A549 (cell line): ENCODE data around the gene RDH5. TPM values are rescaled to one million over a fixed set of nuclear protein-coding genes. Genes with fewer than 3 reads are reported as not detected.

ENCODE experiments used
- ATAC-seq, 2 experiments: fragments of 200-7000 bp in 1 of 2; fragments of >200 bp in 1 of 2; cut with Nextera tagmentation in 1 of 2; cut with Tn5 transposase in 1 of 2; 3 replicates each; pipeline versions ENCODE4 v1.8.0 to v1.9.1; 2018 to 2020; ENCODE audit warnings: mild to moderate bottlenecking in 1 of 2, moderate library complexity in 1 of 2
- CTCF ChIA-PET: fragments of 300-600 bp; sonication (Branson Sonifier 250); formaldehyde crosslinking; extraction: SDS; loops from one replicate; lab custom pipeline; 2021; ENCODE audit warnings: antibody characterized with exemption, inconsistent platforms; lab: Yijun Ruan, JAX
- POLR2A ChIA-PET: fragments of 350-600 bp; formaldehyde crosslinking; extraction: SDS; loops from one replicate; lab custom pipeline; 2021; ENCODE audit warnings: antibody characterized with exemption, inconsistent platforms; lab: Yijun Ruan, JAX
- DNase-seq, 2 experiments: peaks; one replicate each; pipeline versions ENCODE4 v3.0.0 to v3.0.0-alpha.2; 2011 to 2016; ENCODE audit warnings: low read depth in 1 of 2, low spot score in 1 of 2
- FAIRE-seq: peaks from 2 replicates; lab custom pipeline; 2011; peaks lifted over from hg19 to GRCh38; lab: Jason Lieb, UNC
- H3K27ac ChIP-seq, 2 experiments: fragments of >200 bp; sonication (Bioruptor Twin); formaldehyde crosslinking; 3 replicates each; pipeline ENCODE4 v1.5.1; 2016 to 2017
- H3K4me1 ChIP-seq: fragments of >200 bp; sonication (Bioruptor Twin); formaldehyde crosslinking; 3 replicates; pipeline ENCODE4 v1.6.1; 2016
- H3K4me2 ChIP-seq: fragments of >200 bp; sonication (Bioruptor Twin); formaldehyde crosslinking; 3 replicates; pipeline ENCODE4 v1.6.1; 2016
- H3K4me3 ChIP-seq: fragments of >200 bp; sonication (Bioruptor Twin); formaldehyde crosslinking; 3 replicates; pipeline ENCODE4 v1.5.1; 2016
- H3K9me3 ChIP-seq: fragments of >200 bp; sonication (Bioruptor Twin); formaldehyde crosslinking; 3 replicates; pipeline ENCODE4 v1.6.1; 2016
- CBX2 ChIP-seq: fragments of 200-600 bp; sonication (generic); IDR thresholded peaks from 2 replicates; pipeline ENCODE4 v1.6.1; 2016; ENCODE audit warnings: low read depth, mild to moderate bottlenecking, borderline replicate concordance
- CEBPB ChIP-seq, 2 experiments: fragments of >200 bp in 1 of 2; sonication (Bioruptor Twin) in 1 of 2; formaldehyde crosslinking in 1 of 2; IDR thresholded peaks; 2 replicates each; pipeline ENCODE4 v1.6.1; 2012 to 2016
- ESRRA ChIP-seq: fragments of 150-350 bp; IDR thresholded peaks from 2 replicates; pipeline ENCODE4 v1.6.1; 2014; ENCODE audit warnings: mild to moderate bottlenecking, low read length, borderline replicate concordance
- FOSL2 ChIP-seq, 2 experiments: fragments of 450-650 bp in 1 of 2; fragments of >200 bp in 1 of 2; sonication (Bioruptor Twin) in 1 of 2; formaldehyde crosslinking; IDR thresholded peaks; 2 replicates each; pipeline versions ENCODE4 v1.5.0 to v1.6.1; 2016 to 2020; ENCODE audit warnings: mild to moderate bottlenecking in 1 of 2, moderate library complexity in 1 of 2
- FOXS1 ChIP-seq: fragments of 250-450 bp; sonication (Bioruptor Pico); IDR thresholded peaks from 2 replicates; pipeline ENCODE4 v1.5.0; 2020; ENCODE audit warnings: mild to moderate bottlenecking, moderate library complexity
- GATA3 ChIP-seq: IDR thresholded peaks from 2 replicates; pipeline ENCODE4 v1.6.1; 2012; ENCODE audit warnings: borderline replicate concordance
- HOXA7 ChIP-seq: fragments of 250-450 bp; sonication (Bioruptor Pico); IDR thresholded peaks from 2 replicates; pipeline ENCODE4 v1.5.0; 2020; ENCODE audit warnings: mild to moderate bottlenecking, moderate library complexity
- HOXB13 ChIP-seq: fragments of 250-450 bp; sonication (Bioruptor Pico); IDR thresholded peaks from 2 replicates; pipeline ENCODE4 v1.5.0; 2020; ENCODE audit warnings: low read depth, mild to moderate bottlenecking, moderate library complexity
- KDM1A ChIP-seq: fragments of 200-600 bp; sonication (generic); IDR thresholded peaks from 2 replicates; pipeline ENCODE4 v1.6.1; 2016; ENCODE audit warnings: low read depth, mild to moderate bottlenecking
- KDM5A ChIP-seq: fragments of 200-600 bp; sonication (generic); IDR thresholded peaks from 2 replicates; pipeline ENCODE4 v1.6.1; 2016; ENCODE audit warnings: antibody characterized with exemption, mild to moderate bottlenecking
- NR3C1 ChIP-seq: fragments of >200 bp; sonication (Bioruptor Twin); formaldehyde crosslinking; IDR thresholded peaks from 3 replicates; pipeline ENCODE4 v1.6.1; 2017
- PHF8 ChIP-seq: fragments of 200-600 bp; sonication (generic); IDR thresholded peaks from 2 replicates; pipeline ENCODE4 v1.6.1; 2016; ENCODE audit warnings: low read depth, mild to moderate bottlenecking, antibody characterized with exemption, moderate library complexity, borderline replicate concordance
- POLR2AphosphoS2 ChIP-seq: conservative IDR thresholded peaks from 2 replicates; pipeline ENCODE4 v1.6.1; 2012; ENCODE audit warnings: low read length, improper control_type of control experiment, inconsistent platforms
- RARB ChIP-seq: fragments of 250-450 bp; sonication (Bioruptor Pico); IDR thresholded peaks from 2 replicates; pipeline ENCODE4 v1.8.0; 2021; ENCODE audit warnings: mild to moderate bottlenecking, moderate library complexity
- RFX5 ChIP-seq: fragments of 450-650 bp; IDR thresholded peaks from 2 replicates; pipeline ENCODE4 v1.7.1; 2014; ENCODE audit warnings: antibody characterized with exemption, mild to moderate bottlenecking, moderate library complexity
- RNF2 ChIP-seq: fragments of 200-600 bp; sonication (generic); IDR thresholded peaks from 2 replicates; pipeline ENCODE4 v1.6.1; 2016; ENCODE audit warnings: low read depth, mild to moderate bottlenecking, antibody characterized with exemption, moderate library complexity, borderline replicate concordance
- TP53 ChIP-seq: fragments of 250-450 bp; sonication (Bioruptor Pico); IDR thresholded peaks from 2 replicates; pipeline ENCODE4 v1.5.0; 2021; ENCODE audit warnings: mild to moderate bottlenecking, moderate library complexity
- WGBS: methylation state at CpG from one replicate; pipeline ENCODE4 v1.1.6; 2017; ENCODE audit errors: missing lambda C conversion rate; 5-methylcytosine and 5-hydroxymethylcytosine counted together
- polyA plus RNA-seq, 4 experiments: library from polyadenylated mRNA; depleted of rRNA in 3 of 4; stranded (reverse); fragments of >200 nt; fragmentation: RNase III in 1 of 4; extraction: RNeasy Plus Mini Kit Qiagen cat#74134 plus additional on column Dnase treatment in 1 of 4; gene quantifications; 2 replicates in 3 of 4; 3 replicates in 1 of 4; pipeline ENCODE4 v1.2.3, GENCODE V29; 2011 to 2017
- TF ChIP-seq, protein P1 (sequence below): fragments of >200 bp; sonication (Bioruptor Twin); formaldehyde crosslinking; IDR thresholded peaks from 3 replicates; pipeline ENCODE4 v1.5.1; 2016
- TF ChIP-seq, protein P2 (sequence below): IDR thresholded peaks from 2 replicates; pipeline ENCODE4 v1.6.1; 2012; ENCODE audit warnings: low read depth, borderline replicate concordance
- TF ChIP-seq, protein P3 (sequence below): IDR thresholded peaks from 2 replicates; pipeline ENCODE4 v1.6.1; 2012
- TF ChIP-seq, protein P4 (sequence below): fragments of 150-350 bp; IDR thresholded peaks from 2 replicates; pipeline ENCODE4 v1.6.1; 2014; ENCODE audit warnings: low read depth, mild to moderate bottlenecking, low read length

Gene RDH5
- polyA plus RNA-seq, 2 of the 4 experiments (the other 2 are of a cell fraction) = 4.1 to 9.1 TPM

DNA sequence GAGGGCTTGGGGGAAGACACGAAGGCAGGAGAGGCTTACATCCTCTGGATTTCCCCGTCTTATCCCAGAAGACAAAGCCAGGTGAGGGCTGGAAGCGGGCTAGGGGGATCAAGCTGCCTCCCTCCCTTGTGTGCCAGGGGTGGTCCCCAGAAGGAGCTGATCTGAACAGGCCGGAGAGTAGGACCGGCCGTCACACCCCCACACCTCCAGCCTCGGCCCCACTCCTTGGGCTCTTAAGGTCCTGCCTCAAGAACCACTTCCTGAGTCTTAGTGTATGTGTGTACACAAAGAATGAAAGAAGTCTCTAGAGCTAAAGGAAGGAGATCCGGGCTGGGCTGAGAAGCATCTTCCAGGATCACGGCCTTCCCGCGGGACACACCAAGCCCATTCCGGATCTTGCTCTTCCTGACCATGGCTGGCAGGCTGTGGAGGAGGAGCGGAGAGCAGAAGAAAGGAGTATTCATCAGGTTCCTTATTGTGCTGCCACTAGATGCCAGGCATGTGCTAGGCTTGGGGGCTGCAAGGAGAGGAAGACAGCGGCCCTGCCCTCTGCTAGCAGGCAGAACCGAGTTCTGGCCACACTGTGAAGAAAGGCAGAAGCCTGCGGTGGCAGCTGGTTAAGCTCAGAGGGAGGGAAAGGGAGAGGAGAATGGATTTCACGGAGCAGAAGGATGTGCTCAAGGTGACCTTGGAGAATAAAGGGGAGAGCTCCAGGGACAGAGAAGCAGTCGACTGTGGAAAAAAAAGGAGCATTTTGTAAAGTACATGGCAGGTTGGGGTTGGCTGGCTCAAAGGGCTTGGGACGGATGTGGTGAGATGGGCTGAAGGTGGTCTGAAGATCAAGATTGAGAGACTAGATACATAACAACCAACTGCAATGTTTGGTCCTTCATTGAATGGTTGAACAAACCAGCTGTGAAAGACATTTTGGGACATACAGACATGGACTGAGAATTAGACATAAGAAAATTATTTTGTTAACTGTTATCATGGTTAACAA is 9.9 kb downstream of the RDH5 start:
- Histone ChIP-seq H3K27ac (peak overlapping the region; percentile 97), H3K4me1 (peaks cover 25% of the 10 kb centered on the region), H3K4me2 (peak overlapping the region; percentile 98), H3K9me3 (no peaks in the 10 kb centered on the region), H3K4me3 (peak overlapping the region; percentile 76)
- DNase-seq (peak in 1 of 2 experiments; percentile 48), FAIRE-seq (no peak), ATAC-seq (peak; percentile 5 to 35; a peak in 4 of 6 replicates)
- TF ChIP-seq KDM1A (no peak), POLR2AphosphoS2 (0 out of 2 replicates have a peak, but pooled peaks have one; percentile 48)
- TF ChIP-seq, protein P1, sequence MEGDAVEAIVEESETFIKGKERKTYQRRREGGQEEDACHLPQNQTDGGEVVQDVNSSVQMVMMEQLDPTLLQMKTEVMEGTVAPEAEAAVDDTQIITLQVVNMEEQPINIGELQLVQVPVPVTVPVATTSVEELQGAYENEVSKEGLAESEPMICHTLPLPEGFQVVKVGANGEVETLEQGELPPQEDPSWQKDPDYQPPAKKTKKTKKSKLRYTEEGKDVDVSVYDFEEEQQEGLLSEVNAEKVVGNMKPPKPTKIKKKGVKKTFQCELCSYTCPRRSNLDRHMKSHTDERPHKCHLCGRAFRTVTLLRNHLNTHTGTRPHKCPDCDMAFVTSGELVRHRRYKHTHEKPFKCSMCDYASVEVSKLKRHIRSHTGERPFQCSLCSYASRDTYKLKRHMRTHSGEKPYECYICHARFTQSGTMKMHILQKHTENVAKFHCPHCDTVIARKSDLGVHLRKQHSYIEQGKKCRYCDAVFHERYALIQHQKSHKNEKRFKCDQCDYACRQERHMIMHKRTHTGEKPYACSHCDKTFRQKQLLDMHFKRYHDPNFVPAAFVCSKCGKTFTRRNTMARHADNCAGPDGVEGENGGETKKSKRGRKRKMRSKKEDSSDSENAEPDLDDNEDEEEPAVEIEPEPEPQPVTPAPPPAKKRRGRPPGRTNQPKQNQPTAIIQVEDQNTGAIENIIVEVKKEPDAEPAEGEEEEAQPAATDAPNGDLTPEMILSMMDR = 0 out of 3 replicates have a peak, but pooled peaks have one; percentile 6
- CTCF ChIA-PET = interaction anchor here (1.0 to 3.9 kb wide), 7 partner anchors 8 to 67 kb away, joined by 3 to 58 read pairs (median 4); partner anchors contain the start of genes GDF11 and RDH5
- WGBS = 40% methylated on average over 17 of the region's 19 CpGs
- POLR2A ChIA-PET = interaction anchor here (1.0 to 2.4 kb wide), 8 partner anchors 8 to 244 kb away, joined by 3 to 18 read pairs (median 7); partner anchors contain the start of genes BLOC1S1, DNAJC14, ORMDL2 and PYM1

DNA sequence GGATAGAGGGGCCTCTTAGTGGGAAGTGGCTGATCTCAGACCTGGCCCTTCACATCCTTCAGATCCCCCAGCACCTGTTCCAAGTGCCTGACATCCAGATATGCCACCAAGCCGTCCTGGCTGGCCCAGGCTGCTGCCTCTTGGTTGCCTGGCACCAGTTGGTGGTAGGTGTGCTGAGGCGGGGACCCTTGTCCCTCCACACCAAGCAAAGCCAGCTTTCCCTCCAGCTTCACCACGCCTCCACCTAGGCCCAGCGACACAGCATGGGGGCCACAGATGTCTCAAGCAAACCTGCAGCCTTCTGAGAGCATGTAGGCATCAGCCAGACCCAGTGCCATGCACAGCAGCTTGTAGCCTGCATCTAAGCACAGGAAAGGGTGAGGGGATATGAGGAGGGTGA is 12.1 kb downstream of the RDH5 start:
- H3K4me2 ChIP-seq = no peak overlapping the region
- FAIRE-seq = no peak
- H3K4me1 ChIP-seq = peaks cover 12% of the 10 kb centered on the region
- DNase-seq = no peak
- no peak overlapping the region for H3K4me3 ChIP-seq
- H3K27ac ChIP-seq = no peak overlapping the region
- ChIA-PET POLR2A (no interaction called here), CTCF (interaction anchor here (11.7 kb wide), 1 partner anchor 12 kb away, joined by 139 read pairs; the partner anchor contains the start of genes BLOC1S1 and RDH5)
- no peaks in the 10 kb centered on the region for H3K9me3 ChIP-seq
- ATAC-seq = no peak
- TF ChIP-seq PHF8 (no peak), RFX5 (no peak), KDM5A (no peak), FOSL2 (IDR thresholded peaks at IDR 0.05) (no peak), FOSL2 (CRISPR knock-in tag; IDR thresholded peaks at IDR 0.05) (no peak), HOXA7 (no peak), ESRRA (no peak), RARB (CRISPR knock-in tag) (no peak), TP53 (no peak), GATA3 (no peak), RNF2 (no peak), CEBPB (IDR thresholded peaks at IDR 0.05) (no peak), HOXB13 (CRISPR knock-in tag) (no peak), NR3C1 (no peak), FOXS1 (no peak), CBX2 (no peak)
- TF ChIP-seq, protein P1 = no peak
- TF ChIP-seq, protein P2, sequence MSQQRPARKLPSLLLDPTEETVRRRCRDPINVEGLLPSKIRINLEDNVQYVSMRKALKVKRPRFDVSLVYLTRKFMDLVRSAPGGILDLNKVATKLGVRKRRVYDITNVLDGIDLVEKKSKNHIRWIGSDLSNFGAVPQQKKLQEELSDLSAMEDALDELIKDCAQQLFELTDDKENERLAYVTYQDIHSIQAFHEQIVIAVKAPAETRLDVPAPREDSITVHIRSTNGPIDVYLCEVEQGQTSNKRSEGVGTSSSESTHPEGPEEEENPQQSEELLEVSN = no peak
- TF ChIP-seq, protein P3, sequence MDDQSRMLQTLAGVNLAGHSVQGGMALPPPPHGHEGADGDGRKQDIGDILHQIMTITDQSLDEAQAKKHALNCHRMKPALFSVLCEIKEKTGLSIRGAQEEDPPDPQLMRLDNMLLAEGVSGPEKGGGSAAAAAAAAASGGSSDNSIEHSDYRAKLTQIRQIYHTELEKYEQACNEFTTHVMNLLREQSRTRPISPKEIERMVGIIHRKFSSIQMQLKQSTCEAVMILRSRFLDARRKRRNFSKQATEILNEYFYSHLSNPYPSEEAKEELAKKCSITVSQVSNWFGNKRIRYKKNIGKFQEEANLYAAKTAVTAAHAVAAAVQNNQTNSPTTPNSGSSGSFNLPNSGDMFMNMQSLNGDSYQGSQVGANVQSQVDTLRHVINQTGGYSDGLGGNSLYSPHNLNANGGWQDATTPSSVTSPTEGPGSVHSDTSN = no peak
- TF ChIP-seq, protein P4, sequence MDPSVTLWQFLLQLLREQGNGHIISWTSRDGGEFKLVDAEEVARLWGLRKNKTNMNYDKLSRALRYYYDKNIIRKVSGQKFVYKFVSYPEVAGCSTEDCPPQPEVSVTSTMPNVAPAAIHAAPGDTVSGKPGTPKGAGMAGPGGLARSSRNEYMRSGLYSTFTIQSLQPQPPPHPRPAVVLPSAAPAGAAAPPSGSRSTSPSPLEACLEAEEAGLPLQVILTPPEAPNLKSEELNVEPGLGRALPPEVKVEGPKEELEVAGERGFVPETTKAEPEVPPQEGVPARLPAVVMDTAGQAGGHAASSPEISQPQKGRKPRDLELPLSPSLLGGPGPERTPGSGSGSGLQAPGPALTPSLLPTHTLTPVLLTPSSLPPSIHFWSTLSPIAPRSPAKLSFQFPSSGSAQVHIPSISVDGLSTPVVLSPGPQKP = no peak
- WGBS = 86% methylated on average over 3 of the region's 4 CpGs
